RPMI7951 (cell line): Measurements from ENCODE around the gene PTHLH. TPM values are rescaled to one million over a fixed set of nuclear protein-coding genes. Genes with fewer than 3 reads are reported as not detected.

ENCODE experiments used
- DNase-seq: peaks from one replicate; pipeline ENCODE4 v3.0.0-alpha.2; 2012; ENCODE audit warnings: low read depth
- total RNA-seq: library from RNA; depleted of rRNA; stranded (reverse); fragments of >200 nt; shearing (Covaris generic); gene quantifications from 2 replicates; pipeline ENCODE4 v1.2.3, GENCODE V29; 2014; rRNA removed

PTHLH gene
- 0.84 and 0.88 TPM in 2 replicates for total RNA-seq

- DNase-seq = no peak
Observed at GRCh38 chr12:27972721-27973120, at the start of gene PTHLH. Gene PTHLH, minus strand, starts transcription at chr12:27972733. Its CDS starts 3,239 bp downstream, at chr12:27969494.

- DNase-seq = no peak
Observed at GRCh38 chr12:28021704-28022103, 49.2 kb upstream of the PTHLH start.

DNA sequence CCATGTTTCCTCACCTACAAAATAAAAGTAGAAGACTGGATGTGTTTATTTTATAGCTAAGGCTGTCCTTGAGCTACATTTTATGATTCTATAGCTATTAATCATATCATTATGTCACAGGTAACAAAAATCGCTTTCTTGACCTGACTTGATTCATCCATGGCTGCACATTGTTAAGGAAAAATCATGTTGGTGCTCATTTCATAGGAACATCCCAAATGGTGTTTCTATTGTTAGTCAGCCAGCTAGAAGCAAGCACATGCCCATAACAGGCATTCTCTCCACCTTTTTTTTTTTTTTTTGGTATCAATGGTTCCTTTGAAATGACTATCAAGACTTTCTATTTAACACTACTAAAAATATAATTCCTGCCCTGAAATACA, 45.3 kb upstream of the PTHLH start:
- no peak for DNase-seq

DNA sequence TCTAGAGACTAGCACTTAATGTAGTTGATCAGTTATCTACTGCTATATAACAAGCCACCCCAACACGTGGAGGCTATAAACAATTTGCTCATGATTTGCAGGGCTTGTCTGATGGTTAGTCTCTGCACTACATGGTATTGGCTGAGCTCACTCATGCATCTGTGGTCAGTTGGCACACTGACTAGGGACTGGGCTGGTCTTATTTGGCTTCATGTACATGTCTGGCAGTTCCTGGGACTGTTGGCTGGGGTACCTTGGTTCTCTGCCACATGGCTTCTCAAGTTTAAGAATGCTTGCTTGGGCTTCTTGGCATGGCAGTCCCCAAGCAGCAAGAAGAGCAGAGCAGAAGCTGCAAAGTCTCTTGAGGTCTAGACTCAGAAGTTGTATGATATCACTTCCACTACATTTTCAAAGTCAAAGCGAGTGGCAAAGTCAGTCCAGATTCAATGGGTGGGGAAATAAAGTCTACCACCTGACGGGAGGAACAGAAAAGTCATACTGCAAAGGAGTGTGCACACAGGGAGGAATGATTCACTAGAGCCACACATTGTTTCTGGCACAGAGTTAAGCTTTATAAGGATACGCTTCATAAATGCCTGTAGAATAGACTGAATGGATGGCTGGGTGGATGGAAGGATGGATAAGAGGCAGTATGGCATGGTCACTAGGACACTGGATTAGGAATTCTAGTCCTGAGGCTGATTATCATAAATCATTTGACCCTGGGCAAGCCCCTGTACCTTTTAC, 44.8 kb upstream of the PTHLH start:
- no peak for DNase-seq

DNA sequence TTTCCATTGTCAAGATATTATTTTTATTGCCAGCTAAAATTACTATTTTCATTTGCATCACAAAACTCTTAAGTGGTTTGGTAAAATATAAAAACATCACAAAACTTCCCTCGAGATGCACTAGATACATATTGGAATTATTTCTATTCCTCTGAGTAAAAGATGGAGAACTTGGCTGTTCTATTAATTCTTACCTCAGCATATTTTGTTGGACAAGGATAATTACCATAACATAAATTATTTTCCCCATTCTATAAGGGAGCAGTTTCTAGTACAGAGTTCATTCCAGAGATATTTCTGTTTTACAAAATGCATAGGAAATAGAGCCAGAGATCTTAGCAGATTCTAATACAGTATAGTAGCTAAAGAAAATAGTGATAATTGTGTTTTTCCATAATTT, 42.6 kb upstream of the PTHLH start:
- DNase-seq = no peak

- no peak for DNase-seq
Observed at GRCh38 chr12:28014196-28014595, 41.7 kb upstream of the PTHLH start.

- DNase-seq = no peak
Observed at GRCh38 chr12:28012333-28012918, 39.9 kb upstream of the PTHLH start.

- no peak for DNase-seq
Observed at GRCh38 chr12:28010036-28010435, 37.5 kb upstream of the PTHLH start.

- DNase-seq = peak; percentile 11
Observed at GRCh38 chr12:27999970-28000369, 27.4 kb upstream of the PTHLH start.

DNA sequence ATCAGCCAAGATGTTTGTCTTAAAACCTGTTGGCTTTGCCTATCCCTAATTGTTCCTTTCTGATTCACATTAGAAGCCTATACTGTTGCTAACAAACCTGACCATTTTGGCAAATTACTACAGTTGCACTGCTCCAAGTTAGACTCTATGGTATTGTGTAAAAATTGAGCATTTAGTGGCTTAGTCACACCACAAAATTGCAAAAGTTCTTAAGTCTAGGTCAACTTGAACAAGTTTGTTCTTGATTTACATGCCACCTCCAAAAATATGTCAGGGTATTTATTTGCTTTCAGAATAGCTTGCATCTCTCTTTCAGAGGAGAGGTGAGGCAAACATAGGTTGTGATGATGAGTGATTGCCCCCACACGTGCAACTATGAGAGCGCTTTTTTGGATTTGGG, 27.0 kb upstream of the PTHLH start:
- peak; percentile 13 for DNase-seq

- no peak for DNase-seq
Observed at GRCh38 chr12:27998658-27999057, 26.1 kb upstream of the PTHLH start.

DNA sequence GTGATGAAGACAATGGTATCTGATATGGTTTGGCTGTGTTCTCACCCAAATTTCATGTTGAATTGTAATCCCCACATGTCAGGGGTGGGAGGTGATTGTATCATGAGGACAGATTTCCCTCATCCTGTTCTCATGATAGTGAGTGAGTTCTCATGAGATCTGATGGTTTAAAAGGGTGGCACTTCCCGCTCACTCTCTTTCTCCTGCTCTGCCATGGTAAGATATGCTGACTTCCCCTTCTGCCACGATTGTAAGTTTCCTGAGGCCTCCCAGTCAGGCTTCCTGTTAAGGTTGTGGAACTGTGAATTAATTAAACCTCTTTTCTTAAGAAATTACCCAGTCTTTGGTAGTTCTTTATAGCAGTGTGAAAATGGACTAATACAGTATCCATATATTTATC, 25.6 kb upstream of the PTHLH start:
- no peak for DNase-seq

DNA sequence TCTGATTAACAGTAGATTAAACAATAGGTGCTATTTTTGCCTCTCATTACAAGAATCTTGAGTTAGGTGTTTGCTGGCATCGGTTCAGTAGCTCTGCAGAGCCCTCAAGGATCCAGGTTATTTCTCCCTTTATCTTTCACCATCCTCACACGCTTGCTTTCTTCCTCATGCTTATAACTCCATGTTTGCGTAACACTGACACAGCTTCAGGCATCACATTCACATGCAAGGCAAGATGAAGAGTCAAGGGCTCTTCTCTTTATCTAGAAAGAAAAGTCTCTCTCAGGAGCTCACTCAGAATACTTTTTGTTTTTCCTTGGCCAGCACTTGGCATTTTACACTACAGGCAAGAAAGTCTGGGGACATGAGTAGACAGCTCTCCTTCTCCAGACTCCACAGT, 24.2 kb upstream of the PTHLH start:
- no peak for DNase-seq

DNA sequence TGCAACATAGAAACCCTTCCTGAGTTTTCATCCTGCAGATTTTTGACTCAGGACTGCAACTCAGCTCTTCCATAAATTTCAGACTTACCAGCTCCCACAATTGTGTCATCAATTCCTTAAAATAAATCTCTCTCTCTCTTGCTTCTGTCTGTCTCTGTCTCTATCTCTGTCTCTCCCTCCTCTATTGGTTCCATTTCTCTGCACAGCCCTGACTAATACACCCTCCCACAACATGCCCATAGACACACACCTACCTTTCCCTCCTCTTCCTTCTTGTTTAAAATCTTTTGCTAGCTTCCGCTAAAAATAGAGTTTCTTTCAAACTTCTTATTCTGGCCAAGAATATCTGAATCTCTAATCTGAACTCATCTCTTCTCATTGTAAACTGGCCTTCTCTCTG, 22.9 kb upstream of the PTHLH start:
- no peak for DNase-seq

- DNase-seq = no peak
Observed at GRCh38 chr12:27988594-27989233, 16.2 kb upstream of the PTHLH start.

GRCh38 chr12:27987331-27987730, 14.8 kb upstream of the PTHLH start:
- DNase-seq = no peak

DNA sequence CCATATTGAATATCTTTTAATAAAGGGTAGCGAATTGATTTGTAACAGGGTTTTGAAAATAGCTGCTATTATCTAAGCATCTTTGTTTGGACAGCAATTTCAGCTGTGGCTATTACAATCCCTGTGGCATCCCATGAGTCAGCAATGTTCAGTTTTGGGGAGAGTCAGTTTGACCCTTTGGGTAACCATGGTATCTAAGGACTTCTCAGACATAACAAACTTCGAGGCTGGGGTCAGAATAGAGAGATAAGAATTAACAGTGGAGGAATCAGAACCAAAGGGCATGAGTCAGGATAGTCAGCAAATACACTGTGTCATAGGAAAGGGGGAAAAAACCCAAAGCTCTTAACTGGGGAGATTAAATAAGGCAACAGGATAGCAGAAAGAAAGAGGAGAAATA, 11.7 kb upstream of the PTHLH start:
- peak; percentile 89 for DNase-seq

DNA sequence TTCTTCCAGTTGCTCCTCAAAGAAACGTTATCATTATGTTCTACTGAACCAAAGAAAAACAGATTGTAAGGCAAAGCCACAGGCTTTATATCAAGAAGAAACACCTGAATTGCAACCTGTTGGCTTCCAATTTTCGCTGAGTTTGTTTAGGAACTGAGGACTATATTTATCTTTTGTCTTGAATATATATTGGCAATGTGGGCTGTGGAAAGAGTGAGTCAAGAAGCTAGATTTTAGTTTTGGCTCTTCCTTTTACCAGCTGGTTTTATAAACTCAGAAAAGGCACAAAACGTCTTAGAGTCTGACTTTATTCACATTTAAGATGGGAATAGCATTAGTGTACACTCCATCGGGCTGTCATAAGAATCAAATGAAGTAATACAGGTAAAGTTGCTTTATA, 10.4 kb upstream of the PTHLH start:
- no peak for DNase-seq

DNA sequence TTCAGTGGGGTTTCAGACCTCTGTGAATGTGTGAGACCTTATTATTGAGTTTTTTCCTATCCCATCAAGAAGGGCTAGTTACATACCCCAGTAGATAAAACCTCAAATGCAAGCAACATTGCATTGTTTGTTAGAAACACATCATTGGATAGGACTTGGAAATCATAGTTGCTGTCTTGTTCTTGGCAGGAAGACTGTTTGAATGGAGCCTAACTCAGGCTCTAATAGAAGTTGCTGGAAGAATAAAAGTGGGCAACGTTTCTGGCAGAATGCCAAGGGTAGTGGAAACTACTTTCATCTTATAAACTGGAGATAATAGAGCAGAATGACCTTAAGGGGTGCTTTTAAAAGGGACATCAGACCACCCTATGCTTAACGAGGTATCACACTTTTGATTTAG, 9.9 kb upstream of the PTHLH start:
- peak; percentile 26 for DNase-seq

- DNase-seq = peak; percentile 78
Observed at GRCh38 chr12:27981874-27982273, 9.3 kb upstream of the PTHLH start.

DNA sequence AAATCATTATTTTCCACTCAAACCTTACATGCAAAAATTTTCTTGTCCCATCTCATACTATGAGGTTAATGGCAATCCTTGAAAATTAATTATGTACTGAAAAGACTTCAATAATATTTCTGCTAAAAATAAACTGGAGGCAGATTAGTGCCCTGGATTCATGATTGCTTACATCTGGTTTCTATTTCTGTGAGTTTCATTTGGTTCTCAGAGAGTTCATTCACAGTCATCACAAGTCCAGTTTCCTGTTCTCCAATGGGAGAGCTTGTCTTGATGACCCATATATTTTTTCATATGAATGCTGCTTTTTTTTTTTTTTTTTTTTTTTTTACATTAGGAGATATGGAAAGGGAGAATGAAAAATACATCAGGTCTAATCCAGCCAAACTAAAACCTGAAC, 6.6 kb upstream of the PTHLH start:
- peak; percentile 51 for DNase-seq

DNA sequence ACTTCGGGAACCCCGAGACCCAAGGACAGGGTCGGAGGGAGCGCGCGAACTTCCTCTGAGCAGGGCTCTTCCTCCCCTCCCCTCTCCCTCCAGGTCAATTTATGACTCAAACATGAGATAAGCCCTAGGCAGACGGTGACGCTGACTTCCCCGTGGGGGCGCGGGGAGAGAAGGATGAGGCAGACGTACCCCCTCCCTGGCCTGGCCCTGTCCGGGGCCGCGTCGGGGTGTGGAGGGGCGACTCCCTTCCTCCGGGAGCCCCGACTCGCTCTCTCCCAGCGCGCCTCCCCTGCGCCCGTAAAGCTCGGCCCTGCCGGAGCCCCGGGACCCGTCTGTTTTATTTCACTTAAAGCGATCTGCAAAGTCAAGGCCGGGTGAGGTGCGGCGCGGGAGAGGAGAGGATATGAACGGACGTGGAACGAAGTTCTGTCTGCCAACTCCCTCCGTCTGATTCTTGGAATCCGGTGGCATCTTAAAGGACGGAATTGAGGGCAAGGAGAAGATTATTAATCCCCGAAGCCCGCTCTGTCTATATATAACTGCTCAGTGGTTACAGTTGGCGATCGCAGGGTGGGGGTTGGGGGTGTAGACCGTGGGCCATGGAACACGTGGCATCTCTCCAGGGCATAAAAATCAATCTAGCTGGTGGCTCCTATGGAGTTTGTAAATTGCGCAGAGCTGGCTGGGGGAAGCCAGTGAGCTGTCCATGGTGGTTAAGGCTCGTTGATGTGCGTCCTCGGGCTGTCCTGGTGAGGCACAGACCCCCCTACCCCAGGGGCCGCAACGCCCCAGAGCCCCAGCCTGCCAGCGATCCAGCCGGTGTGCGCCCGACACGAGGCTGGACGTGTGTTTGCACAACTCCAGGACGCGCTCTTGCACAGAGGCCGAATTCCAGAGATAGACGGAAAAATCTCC, 2.9 kb upstream of the PTHLH start:
- peak; percentile 63 for DNase-seq
